Stimulated activated naive CD8-positive, alpha-beta T cell treated with anti-CD3 and anti-CD28 coated beads, Interleukin-15, Interleukin-2, amounts not matched to agents 100 ng/mL and 50 ng/mL, for 24 hours (primary cell): ENCODE data around the gene MX2.
"Not testable (repeated sequence)": the region's sequence is repeated elsewhere in the genome, so short reads cannot be mapped to it uniquely, and the experiment has no call there.

Experiments used
- H3K27ac Mint-ChIP-seq: one replicate; pipeline ENCODE4 v1.8.0; 2021; ENCODE audit warnings: mild to moderate bottlenecking, mixed read lengths
- H3K27me3 Mint-ChIP-seq: one replicate; pipeline ENCODE4 v1.8.0; 2021; ENCODE audit warnings: mixed read lengths
- H3K36me3 Mint-ChIP-seq: one replicate; pipeline ENCODE4 v1.8.0; 2021; ENCODE audit warnings: low read depth, mixed read lengths
- H3K4me1 Mint-ChIP-seq: one replicate; pipeline ENCODE4 v1.8.0; 2021; ENCODE audit warnings: low read depth, mixed read lengths
- H3K4me3 Mint-ChIP-seq: one replicate; pipeline ENCODE4 v1.8.0; 2021; ENCODE audit warnings: mild to moderate bottlenecking, mixed read lengths
- H3K9me3 Mint-ChIP-seq: one replicate; pipeline ENCODE4 v1.8.0; 2021; ENCODE audit warnings: mixed read lengths

The MX2 gene

GRCh38 chr21:41361786-41362604 is at the start of gene MX2:
Gene MX2 (plus strand): TSS chr21:41362027. CDS start chr21:41376907, 14,880 bp downstream.
- Mint-ChIP-seq H3K9me3 (no peaks in the 10 kb centered on the region), H3K36me3 (peaks cover 11% of the 10 kb centered on the region)

GRCh38 chr21:41313285-41314164 is 48.3 kb upstream of the MX2 start:
- H3K36me3 Mint-ChIP-seq, H3K27ac Mint-ChIP-seq, H3K9me3 Mint-ChIP-seq, H3K4me3 Mint-ChIP-seq, H3K4me1 Mint-ChIP-seq: not testable (repeated sequence)
- peaks cover 43% of the 10 kb centered on the region for H3K27me3 Mint-ChIP-seq

More at GRCh38 chr21:41361786-41362604, at the start of gene MX2:
- no peaks in the 10 kb centered on the region for H3K27me3 Mint-ChIP-seq
- peak within 1 kb of the TSS; percentile 89 for H3K4me3 Mint-ChIP-seq
- peaks cover 55% of the 10 kb centered on the region for H3K4me1 Mint-ChIP-seq
- H3K27ac Mint-ChIP-seq = peak within 1 kb of the TSS; percentile 98

GRCh38 chr21:41315726-41316125 is 46.1 kb upstream of the MX2 start:
- no peaks in the 10 kb centered on the region for H3K9me3 Mint-ChIP-seq
- no peak overlapping the region for H3K4me3 Mint-ChIP-seq
- peaks cover 36% of the 10 kb centered on the region for H3K27me3 Mint-ChIP-seq

GRCh38 chr21:41316200-41317062 is 45.4 kb upstream of the MX2 start, which contains the start of gene FAM3B:
Gene FAM3B (plus strand): TSS chr21:41316801. CDS start chr21:41316880, 79 bp downstream.
- no peaks in the 10 kb centered on the region for H3K36me3 Mint-ChIP-seq
- H3K4me3 Mint-ChIP-seq = no peak within 1 kb of the TSS
- H3K9me3 Mint-ChIP-seq = no peaks in the 10 kb centered on the region
- peaks cover 36% of the 10 kb centered on the region for H3K27me3 Mint-ChIP-seq
- H3K4me1 Mint-ChIP-seq = peaks cover 5% of the 10 kb centered on the region
- no peak within 1 kb of the TSS for H3K27ac Mint-ChIP-seq

More at GRCh38 chr21:41315726-41316125, 46.1 kb upstream of the MX2 start:
- peaks cover 4% of the 10 kb centered on the region for H3K4me1 Mint-ChIP-seq
- H3K27ac Mint-ChIP-seq = no peak overlapping the region
- no peaks in the 10 kb centered on the region for H3K36me3 Mint-ChIP-seq

GRCh38 chr21:41317063-41317392 is 44.8 kb upstream of the MX2 start:
- no peak overlapping the region for H3K27ac Mint-ChIP-seq
- peaks cover 11% of the 10 kb centered on the region for H3K4me1 Mint-ChIP-seq
- no peaks in the 10 kb centered on the region for H3K36me3 Mint-ChIP-seq
- H3K4me3 Mint-ChIP-seq = no peak overlapping the region
- H3K27me3 Mint-ChIP-seq = peaks cover 40% of the 10 kb centered on the region
- H3K9me3 Mint-ChIP-seq = no peaks in the 10 kb centered on the region

- no peaks in the 10 kb centered on the region for H3K9me3 Mint-ChIP-seq
- no peak overlapping the region for H3K4me3 Mint-ChIP-seq
- no peak overlapping the region for H3K27ac Mint-ChIP-seq
- peaks cover 40% of the 10 kb centered on the region for H3K27me3 Mint-ChIP-seq
- H3K36me3 Mint-ChIP-seq = no peaks in the 10 kb centered on the region
- H3K4me1 Mint-ChIP-seq = peaks cover 11% of the 10 kb centered on the region
Observed at GRCh38 chr21:41317458-41317857, 44.4 kb upstream of the MX2 start.

- no peak overlapping the region for H3K27ac Mint-ChIP-seq
- no peaks in the 10 kb centered on the region for H3K9me3 Mint-ChIP-seq
- H3K4me3 Mint-ChIP-seq = no peak overlapping the region
- no peaks in the 10 kb centered on the region for H3K36me3 Mint-ChIP-seq
- peaks cover 40% of the 10 kb centered on the region for H3K27me3 Mint-ChIP-seq
- H3K4me1 Mint-ChIP-seq = peaks cover 11% of the 10 kb centered on the region
Observed at GRCh38 chr21:41318218-41318617, 43.6 kb upstream of the MX2 start.

- H3K4me3 Mint-ChIP-seq = no peak overlapping the region
- H3K9me3 Mint-ChIP-seq = no peaks in the 10 kb centered on the region
- no peak overlapping the region for H3K27ac Mint-ChIP-seq
- peaks cover 11% of the 10 kb centered on the region for H3K4me1 Mint-ChIP-seq
- peaks cover 40% of the 10 kb centered on the region for H3K27me3 Mint-ChIP-seq
- no peaks in the 10 kb centered on the region for H3K36me3 Mint-ChIP-seq
Observed at GRCh38 chr21:41319273-41319672, 42.6 kb upstream of the MX2 start.

- Mint-ChIP-seq H3K4me3 (no peak overlapping the region), H3K36me3 (no peaks in the 10 kb centered on the region), H3K9me3 (no peaks in the 10 kb centered on the region), H3K4me1 (peaks cover 11% of the 10 kb centered on the region), H3K27me3 (peaks cover 20% of the 10 kb centered on the region), H3K27ac (no peak overlapping the region)
Observed at GRCh38 chr21:41321211-41321907, 40.5 kb upstream of the MX2 start.

GRCh38 chr21:41321908-41322495 is 39.8 kb upstream of the MX2 start:
- no peaks in the 10 kb centered on the region for H3K36me3 Mint-ChIP-seq
- peaks cover 20% of the 10 kb centered on the region for H3K27me3 Mint-ChIP-seq
- H3K4me3 Mint-ChIP-seq = no peak overlapping the region
- H3K27ac Mint-ChIP-seq = no peak overlapping the region
- no peaks in the 10 kb centered on the region for H3K9me3 Mint-ChIP-seq
- peaks cover 11% of the 10 kb centered on the region for H3K4me1 Mint-ChIP-seq

- Mint-ChIP-seq H3K4me3 (no peak overlapping the region), H3K27me3 (peaks cover 14% of the 10 kb centered on the region), H3K36me3 (no peaks in the 10 kb centered on the region), H3K9me3 (no peaks in the 10 kb centered on the region), H3K27ac (no peak overlapping the region), H3K4me1 (peaks cover 7% of the 10 kb centered on the region)
Observed at GRCh38 chr21:41322496-41323382, 39.1 kb upstream of the MX2 start.

GRCh38 chr21:41325138-41325912 is 36.5 kb upstream of the MX2 start:
- Mint-ChIP-seq H3K27ac (no peak overlapping the region), H3K4me1 (peaks cover 7% of the 10 kb centered on the region), H3K27me3 (peaks cover 4% of the 10 kb centered on the region), H3K9me3 (no peaks in the 10 kb centered on the region), H3K4me3 (no peak overlapping the region), H3K36me3 (no peaks in the 10 kb centered on the region)
